ENCODE results near the gene EVC. TPM values are rescaled to one million over a fixed set of nuclear protein-coding genes. Genes with fewer than 3 reads are reported as not detected.

EVC gene
- total and polyA plus RNA-seq, 2 experiments from 2014 or later, result 2.5 to 45.3 TPM

GRCh38 chr4:5754529-5754881 is 43.5 kb downstream of the EVC start:
- Histone ChIP-seq H3K4me3 (no peak overlapping the region), H3K27me3 (no peaks in the 10 kb centered on the region), H3K27ac (no peak overlapping the region), H3K36me3 (no peaks in the 10 kb centered on the region), H3K4me1 (ENCODE audit: low read depth) (no peaks in the 10 kb centered on the region), H3K9me3 (ENCODE audit: low read depth) (no peaks in the 10 kb centered on the region)
- no peak for DNase-seq (ENCODE audit: low read depth in 1 of 2, low spot score in 1 of 2)
- TF ChIP-seq CTCF (IDR thresholded peaks at IDR 0.05; ENCODE audit: low read depth, low read length), result no peak

DNA sequence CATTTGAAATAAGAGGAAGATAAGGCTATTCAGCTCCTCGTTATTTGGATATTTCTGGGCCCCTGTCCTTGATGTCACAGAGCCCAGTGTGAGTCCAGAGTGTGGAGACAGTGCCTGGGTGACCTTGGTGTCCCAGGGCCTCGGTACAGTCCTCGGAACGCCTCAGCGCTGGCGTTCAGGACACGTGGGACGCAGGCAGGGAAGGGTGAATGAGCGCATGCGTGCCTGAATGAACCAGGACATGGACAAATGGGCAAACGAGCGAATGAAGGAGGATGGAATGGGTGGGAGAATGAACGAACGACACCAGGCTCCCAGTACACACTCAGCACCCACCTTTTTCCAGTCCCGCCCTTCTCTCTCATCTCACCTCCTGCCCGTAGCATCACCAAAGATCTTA is 44.2 kb downstream of the EVC start:
- no peak for DNase-seq (ENCODE audit: low read depth in 1 of 2, low spot score in 1 of 2)
- Histone ChIP-seq H3K27me3 (no peaks in the 10 kb centered on the region), H3K4me1 (ENCODE audit: low read depth) (no peaks in the 10 kb centered on the region), H3K36me3 (no peaks in the 10 kb centered on the region), H3K9me3 (ENCODE audit: low read depth) (no peaks in the 10 kb centered on the region), H3K27ac (no peak overlapping the region), H3K4me3 (no peak overlapping the region)
- no peak for TF ChIP-seq CTCF (IDR thresholded peaks at IDR 0.05; ENCODE audit: low read depth, low read length)

DNA sequence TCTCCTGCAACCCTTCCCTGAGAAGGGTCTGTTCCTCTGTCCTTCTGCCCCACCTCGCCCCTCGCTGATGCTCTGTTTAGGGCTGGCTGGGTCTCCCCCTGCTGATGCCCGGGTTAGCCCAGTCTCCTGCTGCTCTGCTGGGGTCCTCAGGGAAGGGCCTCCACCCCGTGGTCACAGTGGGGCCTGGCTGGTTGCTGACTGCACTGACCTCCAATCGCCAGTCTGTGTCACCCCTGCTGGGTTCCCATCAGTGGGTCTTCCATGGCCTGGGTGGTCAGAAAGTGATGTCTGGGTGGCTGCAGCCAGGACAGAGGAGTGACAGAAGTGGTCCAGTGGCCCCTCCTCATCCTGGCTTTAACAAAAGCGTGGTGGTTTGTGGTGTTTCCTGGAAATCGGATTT is 44.7 kb downstream of the EVC start:
- DNase-seq (ENCODE audit: low read depth in 1 of 2, low spot score in 1 of 2), result no peak
- TF ChIP-seq CTCF (IDR thresholded peaks at IDR 0.05; ENCODE audit: low read depth, low read length), result no peak
- no peaks in the 10 kb centered on the region for H3K27me3 ChIP-seq
- no peaks in the 10 kb centered on the region for H3K4me1 ChIP-seq (ENCODE audit: low read depth)
- H3K4me3 ChIP-seq, result no peak overlapping the region
- H3K36me3 ChIP-seq, result no peaks in the 10 kb centered on the region
- H3K27ac ChIP-seq, result no peak overlapping the region
- no peaks in the 10 kb centered on the region for H3K9me3 ChIP-seq (ENCODE audit: low read depth)

- Histone ChIP-seq H3K9me3 (ENCODE audit: low read depth) (no peaks in the 10 kb centered on the region), H3K27me3 (no peaks in the 10 kb centered on the region), H3K36me3 (no peaks in the 10 kb centered on the region), H3K4me3 (no peak overlapping the region), H3K27ac (no peak overlapping the region), H3K4me1 (ENCODE audit: low read depth) (no peaks in the 10 kb centered on the region)
- DNase-seq (ENCODE audit: low read depth in 1 of 2, low spot score in 1 of 2), result no peak
- no peak for TF ChIP-seq CTCF (IDR thresholded peaks at IDR 0.05; ENCODE audit: low read depth, low read length)
Measured at GRCh38 chr4:5756271-5756670, 45.3 kb downstream of the EVC start.

GRCh38 chr4:5757091-5757490 is 46.1 kb downstream of the EVC start:
- no peak for TF ChIP-seq CTCF (IDR thresholded peaks at IDR 0.05; ENCODE audit: low read depth, low read length)
- no peak overlapping the region for H3K27ac ChIP-seq
- H3K9me3 ChIP-seq (ENCODE audit: low read depth), result no peaks in the 10 kb centered on the region
- H3K4me3 ChIP-seq, result no peak overlapping the region
- H3K27me3 ChIP-seq, result no peaks in the 10 kb centered on the region
- no peak for DNase-seq (ENCODE audit: low read depth in 1 of 2, low spot score in 1 of 2)
- no peaks in the 10 kb centered on the region for H3K36me3 ChIP-seq
- no peaks in the 10 kb centered on the region for H3K4me1 ChIP-seq (ENCODE audit: low read depth)

DNA sequence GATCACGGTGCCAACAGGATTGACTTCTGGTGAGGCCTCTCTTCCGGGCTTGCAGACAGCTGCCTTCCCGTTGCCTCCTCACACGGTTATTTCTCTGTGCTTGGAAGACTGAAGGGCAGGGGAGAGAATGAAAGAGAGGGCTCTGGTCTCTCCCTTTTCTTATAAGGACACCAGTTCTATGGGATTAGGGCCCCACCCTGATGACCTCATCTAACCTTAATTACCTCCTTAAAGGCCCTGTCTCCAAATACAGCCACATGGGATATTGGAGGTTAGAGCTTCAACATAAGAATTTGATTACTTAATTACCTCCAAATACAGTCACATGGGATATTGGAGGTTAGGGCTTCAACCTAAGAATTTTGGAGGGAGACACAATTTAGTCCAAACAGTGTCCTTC is 46.5 kb downstream of the EVC start:
- no peak overlapping the region for H3K4me3 ChIP-seq
- H3K4me1 ChIP-seq (ENCODE audit: low read depth), result no peaks in the 10 kb centered on the region
- no peak for DNase-seq (ENCODE audit: low read depth in 1 of 2, low spot score in 1 of 2)
- no peak overlapping the region for H3K27ac ChIP-seq
- no peaks in the 10 kb centered on the region for H3K9me3 ChIP-seq (ENCODE audit: low read depth)
- H3K27me3 ChIP-seq, result no peaks in the 10 kb centered on the region
- TF ChIP-seq CTCF (IDR thresholded peaks at IDR 0.05; ENCODE audit: low read depth, low read length), result no peak
- H3K36me3 ChIP-seq, result no peaks in the 10 kb centered on the region

Data from cardiac muscle cell (in vitro differentiated cells and primary cell).